WTC11 (cell line): ENCODE measurements around the gene SYNRG. TPM values are rescaled to one million over a fixed set of nuclear protein-coding genes. Genes with fewer than 3 reads are reported as not detected.

Source experiments
- ATAC-seq: fragments of 200-7000 bp; cut with Tn5 transposase; 2 replicates; pipeline ENCODE4 v1.10.0; 2021; ENCODE audit warnings: mild to moderate bottlenecking, moderate library complexity
- CTCF ChIA-PET: fragments of 300-600 bp; sonication (Branson Sonifier 250); formaldehyde crosslinking; loops from one replicate; lab custom pipeline; 2021; ENCODE audit warnings: antibody characterized with exemption; lab: Charles Lee
- POLR2A ChIA-PET: fragments of 350-600 bp; sonication (Branson Sonifier 250); formaldehyde crosslinking; loops from one replicate; lab custom pipeline; 2021; ENCODE audit warnings: antibody characterized with exemption; lab: Charles Lee
- DNase-seq: peaks from one replicate; pipeline ENCODE4 v3.0.0; 2021; ENCODE audit warnings: low spot score
- H3K27ac Mint-ChIP-seq: 2 replicates; pipeline ENCODE4 v1.8.0; 2021; ENCODE audit warnings: mixed read lengths
- H3K27me3 Mint-ChIP-seq: 2 replicates; pipeline ENCODE4 v1.8.0; 2021; ENCODE audit warnings: low read depth, mild to moderate bottlenecking, moderate library complexity, mixed read lengths
- H3K36me3 Mint-ChIP-seq: 2 replicates; pipeline ENCODE4 v1.8.0; 2021; ENCODE audit warnings: mixed read lengths
- H3K4me1 Mint-ChIP-seq: 2 replicates; pipeline ENCODE4 v1.8.0; 2022; ENCODE audit warnings: mixed read lengths
- H3K4me3 Mint-ChIP-seq: 2 replicates; pipeline ENCODE4 v1.8.0; 2021; ENCODE audit warnings: mild to moderate bottlenecking, moderate library complexity, mixed read lengths
- H3K9me3 Mint-ChIP-seq: 2 replicates; pipeline ENCODE4 v1.8.0; 2021; ENCODE audit warnings: mixed read lengths
- AR ChIP-seq: fragments of 250-450 bp; sonication (Bioruptor Pico); IDR thresholded peaks from 2 replicates; pipeline ENCODE4 v1.9.0; 2021; ENCODE audit warnings: mild to moderate bottlenecking
- ATF2 ChIP-seq: sonication (generic); formaldehyde crosslinking; IDR thresholded peaks from 2 replicates; pipeline ENCODE4 v1.8.1; 2022; ENCODE audit warnings: low read depth, missing genetic modification reagents, borderline replicate concordance
- ATF6 ChIP-seq: sonication (generic); formaldehyde crosslinking; IDR thresholded peaks from 2 replicates; pipeline ENCODE4 v1.8.1; 2023; ENCODE audit warnings: mild to moderate bottlenecking, missing genetic modification reagents
- ELF4 ChIP-seq: sonication (generic); formaldehyde crosslinking; IDR thresholded peaks from 2 replicates; pipeline ENCODE4 v1.8.1; 2022; ENCODE audit warnings: low read depth, mild to moderate bottlenecking, moderate library complexity, missing genetic modification reagents
- ETV6 ChIP-seq: sonication (generic); formaldehyde crosslinking; IDR thresholded peaks from 2 replicates; pipeline ENCODE4 v1.8.1; 2022; ENCODE audit warnings: mild to moderate bottlenecking, missing genetic modification reagents
- MYBL2 ChIP-seq: sonication (generic); formaldehyde crosslinking; IDR thresholded peaks from 2 replicates; pipeline ENCODE4 v1.8.1; 2023; ENCODE audit warnings: mild to moderate bottlenecking, moderate library complexity, missing genetic modification reagents
- NFATC4 ChIP-seq: fragments of 250-450 bp; sonication (Bioruptor Pico); IDR thresholded peaks from 2 replicates; pipeline ENCODE4 v1.9.0; 2021; ENCODE audit warnings: mild to moderate bottlenecking
- NR2C2 ChIP-seq: sonication (generic); formaldehyde crosslinking; IDR thresholded peaks from 2 replicates; pipeline ENCODE4 v1.8.0; 2022; ENCODE audit warnings: mild to moderate bottlenecking, missing genetic modification reagents
- PREB ChIP-seq: sonication (generic); formaldehyde crosslinking; IDR thresholded peaks from 2 replicates; pipeline ENCODE4 v1.8.1; 2022; ENCODE audit warnings: mild to moderate bottlenecking, missing genetic modification reagents, moderate library complexity, borderline replicate concordance
- STAT6 ChIP-seq: sonication (generic); formaldehyde crosslinking; conservative IDR thresholded peaks from 2 replicates; pipeline ENCODE4 v1.8.1; 2023; ENCODE audit warnings: mild to moderate bottlenecking, low read depth, missing genetic modification reagents, moderate library complexity
- USF2 ChIP-seq: sonication (generic); formaldehyde crosslinking; IDR thresholded peaks from 2 replicates; pipeline ENCODE4 v1.8.1; 2023; ENCODE audit warnings: mild to moderate bottlenecking, missing genetic modification reagents, moderate library complexity
- ZNF219 ChIP-seq: sonication (generic); formaldehyde crosslinking; IDR thresholded peaks from 2 replicates; pipeline ENCODE4 v1.8.0; 2023; ENCODE audit warnings: missing genetic modification reagents, mild to moderate bottlenecking, borderline replicate concordance
- ZNF263 ChIP-seq: sonication (generic); formaldehyde crosslinking; IDR thresholded peaks from 2 replicates; pipeline ENCODE4 v1.8.1; 2022; ENCODE audit warnings: low read depth, mild to moderate bottlenecking, moderate library complexity, missing genetic modification reagents
- ZNF423 ChIP-seq: fragments of 250-450 bp; sonication (Bioruptor Pico); IDR thresholded peaks from 2 replicates; pipeline ENCODE4 v2.1.2; 2022; ENCODE audit warnings: mild to moderate bottlenecking, moderate library complexity
- ZNF532 ChIP-seq: fragments of 250-450 bp; sonication (Bioruptor Pico); IDR thresholded peaks from 2 replicates; pipeline ENCODE4 v1.9.0; 2021; ENCODE audit warnings: mild to moderate bottlenecking, borderline replicate concordance
- total RNA-seq: library from RNA; stranded (reverse); gene quantifications from 3 replicates; pipeline ENCODE4 v1.2.3, GENCODE V29; 2021

SYNRG gene
- total RNA-seq, 1 experiment from 2014 or later, result 31.3 TPM

GRCh38 chr17:37516127-37516571 lies 93.1 kb downstream of the SYNRG start:
- H3K36me3 Mint-ChIP-seq, result peaks cover 30% of the 10 kb centered on the region
- H3K4me3 Mint-ChIP-seq, result no peak overlapping the region
- no peaks in the 10 kb centered on the region for H3K27me3 Mint-ChIP-seq
- H3K4me1 Mint-ChIP-seq, result no peaks in the 10 kb centered on the region
- ChIA-PET POLR2A (no interaction called here), CTCF (interaction anchor here (1.8 kb wide), 1 partner anchor 11 kb away, joined by 5 read pairs; no protein-coding TSS in a partner anchor)
- no peak for ATAC-seq
- no peaks in the 10 kb centered on the region for H3K9me3 Mint-ChIP-seq
- TF ChIP-seq ZNF219, result no peak
- TF ChIP-seq ZNF423 (CRISPR knock-in tag), result no peak
- no peak overlapping the region; the same call in 1 of the 2 replicates for H3K27ac Mint-ChIP-seq
- DNase-seq, result no peak

GRCh38 chr17:37513711-37514110 lies 95.5 kb downstream of the SYNRG start:
- CTCF ChIA-PET, result interaction anchor here (1.2 to 1.9 kb wide), 2 partner anchors 14 to 57 kb away, joined by 3 to 8 read pairs; no protein-coding TSS in a partner anchor
- no peak for TF ChIP-seq ETV6 (CRISPR knock-in tag)
- TF ChIP-seq NFATC4 (CRISPR knock-in tag), result no peak
- no peak for TF ChIP-seq NR2C2 (CRISPR knock-in tag)
- TF ChIP-seq ZNF263 (CRISPR knock-in tag), result no peak
- TF ChIP-seq ZNF532 (CRISPR knock-in tag), result no peak
- no peak for TF ChIP-seq MYBL2 (CRISPR knock-in tag)
- TF ChIP-seq AR (CRISPR knock-in tag), result no peak
- TF ChIP-seq ATF2 (CRISPR knock-in tag), result no peak
- no peak for TF ChIP-seq USF2 (CRISPR knock-in tag)
- no peak for TF ChIP-seq PREB (CRISPR knock-in tag)
- TF ChIP-seq ELF4 (CRISPR knock-in tag), result no peak
- no peak for TF ChIP-seq ATF6 (CRISPR knock-in tag)
- TF ChIP-seq STAT6 (CRISPR knock-in tag), result no peak

More at GRCh38 chr17:37513711-37514110, 95.5 kb downstream of the SYNRG start:
- H3K4me3 Mint-ChIP-seq, result no peak overlapping the region
- no peaks in the 10 kb centered on the region for H3K27me3 Mint-ChIP-seq
- H3K36me3 Mint-ChIP-seq, result peaks cover 23% of the 10 kb centered on the region
- POLR2A ChIA-PET, result no interaction called here
- H3K9me3 Mint-ChIP-seq, result no peaks in the 10 kb centered on the region
- no peaks in the 10 kb centered on the region for H3K4me1 Mint-ChIP-seq
- DNase-seq (no peak), ATAC-seq (no peak)
- H3K27ac Mint-ChIP-seq, result no peak overlapping the region
